Right kidney (tissue), 9 donors: ENCODE data around the gene KLRK1.
"Not testable (repeated sequence)": the region's sequence is repeated elsewhere in the genome, so short reads cannot be mapped to it uniquely, and the experiment has no call there.

Experiments
- DNase-seq: peaks from one replicate; pipeline ENCODE4 v3.0.0-alpha.2; 2016
- long read RNA-seq, 8 donors: transcript quantifications; one replicate each; lab custom pipeline, GENCODE V29; 2026

KLRK1 gene
- long read RNA-seq, donor 1 = 0 reads
- long read RNA-seq, donor 2 = 0 reads
- long read RNA-seq, donor 3 = 0 reads
- long read RNA-seq, donor 4 = 0 reads
- long read RNA-seq, donor 5 = 0 reads
- long read RNA-seq, donor 6 = 0 reads
- long read RNA-seq, donor 7 = 0 reads
- long read RNA-seq, donor 8 = 0 reads

GRCh38 chr12:10389904-10390303 lies at the start of gene KLRK1:
Gene KLRK1, minus strand, starts transcription at chr12:10390041. Its CDS starts 1,231 bp downstream, at chr12:10388810.
- DNase-seq = no peak

DNA sequence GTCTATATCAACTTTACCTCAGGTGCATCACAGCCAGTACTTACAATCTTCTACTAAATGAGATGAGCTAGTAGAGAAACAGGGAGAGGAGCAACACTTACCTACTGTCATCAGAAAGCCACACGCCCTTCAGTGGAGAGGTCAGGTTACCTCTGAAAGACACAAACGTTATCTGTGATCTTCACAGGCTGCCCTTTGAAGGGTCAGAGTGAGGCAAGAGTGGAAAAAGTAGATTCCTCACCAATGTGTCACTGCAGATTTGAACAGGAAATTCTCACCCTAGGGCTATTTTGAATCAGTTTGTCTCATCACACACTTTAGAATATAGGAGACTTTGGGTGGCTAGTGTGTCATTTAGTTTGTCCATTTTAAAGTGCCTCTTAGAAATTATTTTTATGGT lies 47.8 kb upstream of the KLRK1 start:
- not testable (repeated sequence) for DNase-seq

DNA sequence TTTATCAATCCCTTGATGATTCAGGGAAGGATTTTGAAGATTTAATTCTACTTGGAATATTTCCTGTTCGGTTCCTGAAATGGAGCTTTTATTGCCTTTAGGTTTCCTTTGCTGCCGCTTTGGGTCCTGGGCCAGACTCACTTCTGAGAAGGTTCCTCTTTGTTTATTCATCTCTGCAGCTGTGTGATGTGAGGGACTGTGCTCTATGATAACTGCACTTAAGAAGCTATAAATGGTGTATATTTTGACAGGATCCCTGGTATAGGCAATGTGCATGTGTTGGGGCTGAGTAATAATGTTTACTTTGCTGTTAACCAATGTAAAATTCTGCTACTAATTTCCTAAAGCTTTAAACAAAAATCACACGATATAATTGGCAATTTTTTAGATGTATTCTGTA lies 46.0 kb upstream of the KLRK1 start, which contains the start of gene KLRC2:
Gene KLRC2, minus strand, starts transcription at position 195 of the 400 bp plus-strand sequence. Its CDS starts 24 bp downstream, at position 171.
- not testable (repeated sequence) for DNase-seq

GRCh38 chr12:10430623-10431022 lies 40.8 kb upstream of the KLRK1 start:
- not testable (repeated sequence) for DNase-seq

DNA sequence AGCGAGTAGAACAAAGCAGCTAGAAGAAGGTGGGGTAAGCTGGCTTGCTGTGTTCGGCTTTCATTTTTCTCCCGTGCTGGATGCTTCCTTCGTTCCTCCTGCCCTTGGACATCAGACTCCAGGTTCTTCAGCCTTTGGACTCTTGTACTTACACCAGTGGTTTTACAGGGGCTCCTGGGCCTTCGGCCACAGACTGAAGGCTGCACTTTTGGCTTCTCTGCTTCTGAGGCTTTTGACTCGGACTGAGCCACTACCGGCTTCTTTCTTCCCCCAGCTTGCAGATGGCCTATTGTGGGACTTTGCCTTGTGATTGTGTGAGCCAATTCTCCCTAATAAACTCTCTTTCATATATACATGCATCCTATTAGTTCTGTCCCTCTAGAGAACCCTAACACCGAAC lies 36.1 kb upstream of the KLRK1 start:
- DNase-seq = not testable (repeated sequence)

DNA sequence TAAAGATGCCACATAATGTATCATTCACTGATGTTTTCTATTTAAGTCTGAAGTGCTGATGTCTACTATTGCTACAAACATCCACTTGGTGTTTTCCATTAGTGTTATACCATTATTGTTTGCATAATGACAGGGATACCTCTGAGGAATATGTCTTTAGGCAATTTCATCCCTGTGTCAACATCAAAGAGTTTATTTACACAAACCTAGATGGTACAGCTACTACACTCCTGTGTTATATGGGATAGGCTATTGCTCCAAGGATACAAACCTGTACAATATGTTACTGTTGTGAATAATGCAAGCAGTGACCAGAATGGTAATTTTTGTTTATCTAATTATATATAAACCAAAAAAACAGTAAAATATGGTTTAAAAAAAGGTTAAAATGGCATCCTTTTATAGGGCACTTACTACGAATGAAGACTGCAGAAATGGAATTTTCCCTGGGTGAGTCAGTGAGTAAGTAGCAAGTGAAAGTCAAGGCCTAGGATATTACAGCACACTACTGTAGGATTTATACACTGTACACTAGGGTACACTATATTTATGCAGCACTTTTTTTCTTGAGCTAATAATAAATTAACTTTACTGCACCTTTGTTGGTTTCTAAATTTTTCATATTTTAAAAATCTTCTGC lies 34.5 kb upstream of the KLRK1 start:
- DNase-seq = not testable (repeated sequence)

DNA sequence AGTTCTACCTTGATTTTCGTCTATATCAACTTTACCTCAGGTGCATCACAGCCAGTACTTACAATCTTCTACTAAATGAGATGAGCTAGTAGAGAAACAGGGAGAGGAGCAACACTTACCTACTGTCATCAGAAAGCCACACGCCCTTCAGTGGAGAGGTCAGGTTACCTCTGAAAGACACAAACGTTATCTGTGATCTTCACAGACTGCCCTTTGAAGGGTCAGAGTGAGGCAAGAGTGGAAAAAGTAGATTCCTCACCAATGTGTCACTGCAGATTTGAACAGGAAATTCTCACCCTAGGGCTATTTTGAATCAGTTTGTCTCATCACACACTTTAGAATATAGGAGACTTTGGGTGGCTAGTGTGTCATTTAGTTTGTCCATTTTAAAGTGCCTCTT lies 32.3 kb upstream of the KLRK1 start:
- not testable (repeated sequence) for DNase-seq

DNA sequence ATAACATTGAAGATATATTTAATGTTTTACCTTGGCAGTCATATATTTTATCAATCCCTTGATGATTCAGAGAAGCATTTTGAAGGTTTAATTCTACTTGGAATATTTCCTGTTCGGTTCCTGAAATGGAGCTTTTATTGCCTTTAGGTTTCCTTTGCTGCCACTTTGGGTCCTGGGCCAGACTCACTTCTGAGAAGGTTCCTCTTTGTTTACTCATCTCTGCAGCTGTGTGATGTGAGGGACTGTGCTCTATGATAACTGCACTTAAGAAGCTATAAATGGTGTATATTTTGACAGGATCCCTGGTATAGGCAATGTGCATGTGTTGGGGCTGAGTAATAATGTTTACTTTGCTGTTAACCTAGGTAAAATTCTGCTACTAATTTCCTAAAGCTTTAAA lies 30.5 kb upstream of the KLRK1 start, which contains the start of gene KLRC3:
Gene KLRC3, minus strand, starts transcription at position 262 of the 400 bp plus-strand sequence. Its CDS starts 45 bp downstream, at position 217.
- not testable (repeated sequence) for DNase-seq

DNA sequence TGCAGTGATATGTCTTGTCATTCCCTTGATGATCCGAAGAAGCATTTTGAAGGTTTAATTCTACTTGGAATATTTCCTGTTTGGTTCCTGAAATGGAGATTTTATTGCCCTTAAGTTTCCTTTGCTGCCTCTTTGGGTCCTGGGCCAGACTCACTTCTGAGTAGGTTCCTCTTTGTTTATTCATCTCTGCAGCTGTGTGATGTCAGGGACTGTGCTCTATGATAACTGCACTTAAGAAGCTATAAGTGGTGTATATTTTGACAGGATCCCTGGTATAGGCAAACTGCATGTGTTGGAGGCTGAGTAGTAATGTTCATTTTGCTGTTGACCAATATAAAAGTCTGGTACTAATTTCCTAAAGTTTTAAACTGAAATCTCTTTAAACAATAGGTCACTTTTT lies 19.6 kb upstream of the KLRK1 start, which contains the start of gene KLRC4:
Gene KLRC4, minus strand, starts transcription at position 366 of the 400 bp plus-strand sequence. Its CDS starts 182 bp downstream, at position 184.
- no peak for DNase-seq

DNA sequence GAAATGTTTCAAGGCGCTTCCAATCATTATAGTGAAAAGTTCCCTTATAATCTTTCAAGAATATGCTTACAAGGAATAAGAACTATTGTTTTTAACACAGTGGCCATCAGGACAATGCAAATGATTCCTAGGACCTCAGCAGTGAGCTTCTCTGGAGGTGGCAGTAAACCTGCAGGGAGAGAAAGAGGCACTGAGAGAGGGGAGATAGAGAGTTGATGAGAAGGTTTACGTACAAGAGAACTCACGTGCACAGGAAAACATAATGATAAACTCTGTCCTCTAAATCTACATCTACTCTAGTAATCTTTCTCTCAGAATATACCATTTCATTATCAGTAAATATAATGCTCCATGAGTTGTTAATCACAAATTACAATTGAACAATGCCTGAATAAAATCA lies 19.0 kb upstream of the KLRK1 start:
- DNase-seq = no peak

DNA sequence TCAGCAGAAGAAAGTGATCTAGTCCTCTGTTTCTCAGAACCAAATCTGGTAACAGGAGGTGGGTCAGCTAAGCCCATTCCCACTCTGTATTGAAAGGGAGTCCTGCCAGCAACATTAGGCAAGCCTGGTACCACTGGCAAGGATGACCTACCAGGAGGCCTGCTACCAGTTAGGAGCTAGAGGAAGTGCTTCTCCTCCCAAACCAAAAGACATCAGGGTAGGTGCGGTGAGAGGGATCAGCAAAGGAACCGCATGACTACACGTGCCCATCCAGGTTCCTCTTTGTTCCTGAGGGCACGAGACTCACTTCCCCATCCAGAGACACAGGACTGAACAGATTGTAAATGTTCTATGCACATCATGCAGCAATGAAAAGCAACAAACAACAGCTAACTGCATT lies 16.9 kb upstream of the KLRK1 start:
- no peak for DNase-seq

DNA sequence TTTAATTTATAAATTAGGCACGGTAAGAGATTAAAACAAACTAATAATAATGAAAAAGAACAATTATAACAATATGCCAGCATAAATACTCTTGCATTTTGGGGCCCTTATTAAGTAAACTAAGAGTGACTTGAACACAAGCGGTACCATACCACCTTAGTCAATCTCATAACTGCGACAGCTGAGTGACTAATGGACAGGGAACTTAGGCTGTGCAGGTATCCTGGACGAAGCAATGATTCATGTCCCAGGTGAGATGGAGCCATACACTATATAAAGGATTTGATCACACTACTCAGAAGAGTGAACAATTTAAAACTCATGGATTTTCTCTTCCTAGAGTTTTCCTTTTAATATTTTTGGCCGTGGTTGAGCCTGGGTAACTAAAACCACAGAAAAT lies 15.5 kb upstream of the KLRK1 start:
- no peak for DNase-seq

DNA sequence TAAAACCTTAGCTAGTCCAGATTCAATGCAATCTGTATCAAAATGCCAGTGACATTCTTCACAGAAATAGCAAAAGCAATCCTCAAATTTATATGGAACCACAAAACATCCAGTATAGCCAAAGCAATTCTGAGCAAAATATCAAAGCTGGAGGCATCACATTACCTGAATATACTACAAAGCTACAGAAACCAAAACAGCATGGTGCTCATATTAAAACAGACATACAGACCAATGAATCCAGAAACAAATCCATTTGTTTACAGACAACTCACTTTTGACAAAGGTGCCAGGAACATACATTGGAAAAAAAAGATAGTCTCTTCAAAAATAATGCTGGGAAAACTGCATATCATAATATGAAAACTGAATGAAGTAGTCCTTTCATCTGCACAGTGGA lies 15.0 kb upstream of the KLRK1 start:
- DNase-seq = no peak

- DNase-seq = no peak
Measured at GRCh38 chr12:10400829-10401228, 11.0 kb upstream of the KLRK1 start.

GRCh38 chr12:10398168-10398567 lies 8.3 kb upstream of the KLRK1 start:
- DNase-seq = no peak

- no peak for DNase-seq
Measured at GRCh38 chr12:10397296-10397695, 7.5 kb upstream of the KLRK1 start.

- DNase-seq = not testable (repeated sequence)
Measured at GRCh38 chr12:10396176-10396575, 6.3 kb upstream of the KLRK1 start.

- no peak for DNase-seq
Measured at GRCh38 chr12:10395390-10395998, 5.7 kb upstream of the KLRK1 start.

GRCh38 chr12:10394531-10395152 lies 4.8 kb upstream of the KLRK1 start:
- DNase-seq = not testable (repeated sequence)

DNA sequence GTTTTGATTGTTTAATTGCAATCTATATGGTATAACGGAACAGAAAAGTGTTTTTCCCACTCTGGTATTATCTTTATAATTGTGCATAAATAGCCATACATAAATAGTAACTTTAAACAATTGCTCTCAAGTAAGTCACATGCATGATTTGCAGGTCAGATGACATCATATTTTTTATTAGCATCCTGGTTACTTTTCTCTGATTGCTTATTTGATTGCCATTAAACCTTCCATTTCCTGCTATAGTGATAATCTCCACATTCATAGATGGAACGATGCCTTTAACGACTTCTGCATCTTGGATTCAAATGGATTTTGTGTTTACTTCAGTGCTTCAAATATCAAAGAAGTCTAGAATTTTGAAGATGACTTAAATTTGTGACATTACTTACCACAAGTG lies 3.5 kb upstream of the KLRK1 start:
- no peak for DNase-seq

GRCh38 chr12:10392394-10392930 lies 2.6 kb upstream of the KLRK1 start:
- no peak for DNase-seq

DNA sequence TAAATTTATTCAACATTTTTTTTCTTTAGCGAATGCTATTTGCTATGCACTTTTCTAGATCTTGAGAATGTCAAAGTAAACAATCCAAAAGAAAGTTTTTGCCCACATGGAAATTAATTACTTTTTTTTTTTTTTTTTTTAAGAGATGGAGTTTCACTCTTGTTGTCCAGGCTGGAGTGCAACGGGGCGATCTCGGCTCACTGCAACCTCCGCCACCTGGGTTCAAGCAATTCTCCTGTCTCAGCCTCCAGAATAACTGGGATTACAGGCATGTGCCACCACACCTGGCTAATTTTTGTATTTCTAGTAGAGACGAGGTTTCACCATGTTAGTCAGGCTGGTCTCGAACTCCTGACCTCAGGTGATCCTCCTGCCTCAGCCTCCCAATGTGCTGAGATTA lies 1.1 kb upstream of the KLRK1 start:
- not testable (repeated sequence) for DNase-seq
